ENCODE results near the gene KIAA1143. TPM values are rescaled to one million over a fixed set of nuclear protein-coding genes. Genes with fewer than 3 reads are reported as not detected.

Gene KIAA1143
- total RNA-seq, 1 donor from 2014 or later: 23.0 TPM

DNA sequence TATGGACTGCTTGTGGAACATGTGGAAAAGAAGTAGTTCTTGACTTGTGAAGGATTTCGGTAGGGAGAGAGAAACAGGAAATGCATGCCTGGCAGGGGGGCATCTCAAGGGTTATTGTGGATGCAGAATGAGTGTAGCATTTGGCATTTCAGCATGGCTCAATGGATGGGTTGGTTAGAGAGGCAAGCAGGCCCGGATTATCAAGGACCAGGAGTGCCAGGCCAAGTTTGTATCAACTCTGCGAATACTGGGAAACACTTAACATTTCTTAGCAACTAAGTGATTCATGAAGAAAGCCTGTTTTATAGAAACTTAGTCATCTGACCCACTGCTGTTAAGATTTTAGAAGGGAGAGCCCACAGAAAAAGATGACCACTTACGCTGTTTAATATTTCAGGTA lies 33.8 kb upstream of the KIAA1143 start:
- H3K36me3 Mint-ChIP-seq (ENCODE audit: unreplicated experiment): no peaks in the 10 kb centered on the region
- H3K4me3 Mint-ChIP-seq (ENCODE audit: unreplicated experiment): no peak overlapping the region
- no peaks in the 10 kb centered on the region for H3K9me3 Mint-ChIP-seq (ENCODE audit: unreplicated experiment)
- H3K4me1 Mint-ChIP-seq (ENCODE audit: low read depth, unreplicated experiment): no peaks in the 10 kb centered on the region
- no peaks in the 10 kb centered on the region for H3K27me3 Mint-ChIP-seq (ENCODE audit: unreplicated experiment)
- DNase-seq: no peak
- TF ChIP-seq, protein P1, sequence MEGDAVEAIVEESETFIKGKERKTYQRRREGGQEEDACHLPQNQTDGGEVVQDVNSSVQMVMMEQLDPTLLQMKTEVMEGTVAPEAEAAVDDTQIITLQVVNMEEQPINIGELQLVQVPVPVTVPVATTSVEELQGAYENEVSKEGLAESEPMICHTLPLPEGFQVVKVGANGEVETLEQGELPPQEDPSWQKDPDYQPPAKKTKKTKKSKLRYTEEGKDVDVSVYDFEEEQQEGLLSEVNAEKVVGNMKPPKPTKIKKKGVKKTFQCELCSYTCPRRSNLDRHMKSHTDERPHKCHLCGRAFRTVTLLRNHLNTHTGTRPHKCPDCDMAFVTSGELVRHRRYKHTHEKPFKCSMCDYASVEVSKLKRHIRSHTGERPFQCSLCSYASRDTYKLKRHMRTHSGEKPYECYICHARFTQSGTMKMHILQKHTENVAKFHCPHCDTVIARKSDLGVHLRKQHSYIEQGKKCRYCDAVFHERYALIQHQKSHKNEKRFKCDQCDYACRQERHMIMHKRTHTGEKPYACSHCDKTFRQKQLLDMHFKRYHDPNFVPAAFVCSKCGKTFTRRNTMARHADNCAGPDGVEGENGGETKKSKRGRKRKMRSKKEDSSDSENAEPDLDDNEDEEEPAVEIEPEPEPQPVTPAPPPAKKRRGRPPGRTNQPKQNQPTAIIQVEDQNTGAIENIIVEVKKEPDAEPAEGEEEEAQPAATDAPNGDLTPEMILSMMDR (IDR thresholded peaks at IDR 0.05; ENCODE audit: partially characterized antibody, unreplicated experiment): no peak
- no peak overlapping the region for H3K27ac Mint-ChIP-seq (ENCODE audit: unreplicated experiment)

DNA sequence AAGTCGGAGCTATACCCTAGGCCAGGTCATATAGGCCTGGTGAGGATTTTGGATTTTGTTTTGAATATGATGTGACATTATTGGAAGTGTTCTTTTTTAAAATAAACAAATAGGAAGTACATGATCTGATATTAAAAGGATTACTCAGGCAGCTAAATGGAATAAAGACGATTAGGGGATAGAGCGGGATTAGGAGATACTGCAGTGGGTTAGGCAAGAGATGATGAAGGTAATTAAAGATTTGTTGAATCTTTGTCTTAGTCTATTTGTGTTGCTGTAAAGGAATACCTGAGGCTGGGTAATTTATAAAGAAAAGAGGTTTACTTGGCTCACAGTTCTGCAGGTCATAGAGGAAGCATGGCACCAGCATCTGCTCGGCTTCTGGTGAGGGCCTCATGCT lies 21.5 kb upstream of the KIAA1143 start:
- Mint-ChIP-seq H3K36me3 (ENCODE audit: unreplicated experiment) (no peaks in the 10 kb centered on the region), H3K9me3 (ENCODE audit: unreplicated experiment) (no peaks in the 10 kb centered on the region), H3K4me3 (ENCODE audit: unreplicated experiment) (no peak overlapping the region), H3K27me3 (ENCODE audit: unreplicated experiment) (no peaks in the 10 kb centered on the region), H3K4me1 (ENCODE audit: low read depth, unreplicated experiment) (no peaks in the 10 kb centered on the region), H3K27ac (ENCODE audit: unreplicated experiment) (no peak overlapping the region)
- DNase-seq: no peak
- TF ChIP-seq, protein P1 (IDR thresholded peaks at IDR 0.05; ENCODE audit: partially characterized antibody, unreplicated experiment): no peak

DNA sequence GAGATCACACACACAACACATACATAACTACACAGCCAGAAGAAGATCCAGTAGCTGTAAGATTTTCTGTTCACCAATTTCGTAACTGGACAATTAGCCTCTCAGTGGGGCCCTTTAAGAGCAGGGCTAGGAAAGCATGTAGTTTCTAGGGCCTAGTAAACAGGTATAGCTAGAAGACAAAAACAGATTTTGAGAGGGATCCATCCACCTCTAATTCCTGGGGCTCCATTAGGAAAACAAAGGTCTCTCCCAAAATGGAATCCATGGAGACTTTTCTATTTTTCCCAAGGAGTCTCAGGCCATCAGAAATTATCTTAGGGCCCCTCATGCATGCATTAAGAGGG lies 10.7 kb upstream of the KIAA1143 start:
- H3K9me3 Mint-ChIP-seq (ENCODE audit: unreplicated experiment): peaks cover 6% of the 10 kb centered on the region
- no peaks in the 10 kb centered on the region for H3K4me1 Mint-ChIP-seq (ENCODE audit: low read depth, unreplicated experiment)
- TF ChIP-seq, protein P1 (IDR thresholded peaks at IDR 0.05; ENCODE audit: partially characterized antibody, unreplicated experiment): no peak

DNA sequence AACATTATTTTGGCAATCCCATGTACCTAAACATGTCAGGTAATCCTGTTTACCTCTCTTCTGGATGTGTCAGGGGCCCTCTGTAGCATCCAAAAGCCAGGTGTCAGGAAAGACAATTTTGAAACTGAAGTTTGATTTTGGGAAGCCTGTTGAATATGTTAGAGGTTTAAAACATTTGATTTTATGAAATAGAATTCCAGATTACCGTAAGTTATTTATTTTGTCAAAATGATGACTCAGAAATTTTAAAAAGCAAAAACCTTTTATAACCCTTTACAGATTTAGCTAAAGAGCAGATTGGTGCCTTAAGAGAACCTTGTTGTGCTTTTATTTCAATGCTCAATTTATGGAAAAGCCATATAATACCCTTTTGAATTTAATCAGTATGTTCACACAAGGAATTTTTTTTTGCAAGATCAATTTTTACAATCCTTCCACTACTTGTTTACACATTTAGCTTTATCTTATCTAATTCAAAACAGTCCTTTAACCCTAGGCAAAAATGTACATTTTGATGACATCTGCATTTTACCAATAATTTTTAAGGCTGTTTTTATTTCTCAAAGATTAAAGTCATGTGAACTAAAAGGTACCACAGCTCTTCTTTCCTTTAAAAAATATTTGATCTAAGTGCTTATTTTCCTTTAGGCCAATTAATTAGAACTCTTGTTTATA lies 10.1 kb upstream of the KIAA1143 start:
- Mint-ChIP-seq H3K4me3 (ENCODE audit: unreplicated experiment) (no peak overlapping the region), H3K27ac (ENCODE audit: unreplicated experiment) (no peak overlapping the region), H3K27me3 (ENCODE audit: unreplicated experiment) (no peaks in the 10 kb centered on the region), H3K36me3 (ENCODE audit: unreplicated experiment) (peaks cover 40% of the 10 kb centered on the region), H3K9me3 (ENCODE audit: unreplicated experiment) (peaks cover 6% of the 10 kb centered on the region), H3K4me1 (ENCODE audit: low read depth, unreplicated experiment) (no peaks in the 10 kb centered on the region)
- TF ChIP-seq, protein P1 (IDR thresholded peaks at IDR 0.05; ENCODE audit: partially characterized antibody, unreplicated experiment): no peak
- no peak for DNase-seq

More for the DNA sequence above, 10.7 kb upstream of the KIAA1143 start:
- H3K36me3 Mint-ChIP-seq (ENCODE audit: unreplicated experiment): peaks cover 40% of the 10 kb centered on the region
- no peaks in the 10 kb centered on the region for H3K27me3 Mint-ChIP-seq (ENCODE audit: unreplicated experiment)
- H3K4me3 Mint-ChIP-seq (ENCODE audit: unreplicated experiment): no peak overlapping the region
- H3K27ac Mint-ChIP-seq (ENCODE audit: unreplicated experiment): no peak overlapping the region
- no peak for DNase-seq

DNA sequence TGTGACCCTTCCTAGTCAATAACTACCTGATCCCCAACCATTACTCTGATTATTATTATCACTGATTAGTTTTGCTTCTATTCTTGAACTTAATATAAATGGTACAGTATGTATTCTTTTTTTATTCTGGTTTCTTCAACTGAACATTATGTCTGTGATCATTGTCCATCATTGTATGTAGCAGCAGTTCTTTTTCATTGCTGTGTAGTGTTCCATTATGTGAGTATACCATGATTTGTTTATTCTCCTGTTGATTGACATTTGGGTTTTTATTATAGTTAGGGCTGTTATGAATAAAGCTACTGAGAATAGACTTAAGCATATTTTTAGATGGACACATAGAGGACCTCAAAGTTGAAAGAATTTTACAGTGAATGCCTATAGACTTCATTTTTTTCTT lies 2.8 kb upstream of the KIAA1143 start:
- Mint-ChIP-seq H3K4me1 (ENCODE audit: low read depth, unreplicated experiment) (peaks cover 6% of the 10 kb centered on the region), H3K9me3 (ENCODE audit: unreplicated experiment) (peaks cover 11% of the 10 kb centered on the region), H3K36me3 (ENCODE audit: unreplicated experiment) (peaks cover 18% of the 10 kb centered on the region), H3K27me3 (ENCODE audit: unreplicated experiment) (peaks cover 4% of the 10 kb centered on the region), H3K27ac (ENCODE audit: unreplicated experiment) (no peak overlapping the region), H3K4me3 (ENCODE audit: unreplicated experiment) (no peak overlapping the region)
- no peak for DNase-seq
- TF ChIP-seq, protein P1 (IDR thresholded peaks at IDR 0.05; ENCODE audit: partially characterized antibody, unreplicated experiment): no peak

Measured in glutamatergic neuron (in vitro differentiated cells).